GM18517 (cell line): ENCODE data around the gene CFAP65.

ENCODE experiments used
- ATAC-seq: cut with Tn5 transposase; IDR thresholded peaks from one replicate; pipeline ENCODE4 v1.9.1; 2021; ENCODE audit warnings: mild to moderate bottlenecking, moderate library complexity; ENCODE audit not compliant: unreplicated experiment

Gene CFAP65

DNA sequence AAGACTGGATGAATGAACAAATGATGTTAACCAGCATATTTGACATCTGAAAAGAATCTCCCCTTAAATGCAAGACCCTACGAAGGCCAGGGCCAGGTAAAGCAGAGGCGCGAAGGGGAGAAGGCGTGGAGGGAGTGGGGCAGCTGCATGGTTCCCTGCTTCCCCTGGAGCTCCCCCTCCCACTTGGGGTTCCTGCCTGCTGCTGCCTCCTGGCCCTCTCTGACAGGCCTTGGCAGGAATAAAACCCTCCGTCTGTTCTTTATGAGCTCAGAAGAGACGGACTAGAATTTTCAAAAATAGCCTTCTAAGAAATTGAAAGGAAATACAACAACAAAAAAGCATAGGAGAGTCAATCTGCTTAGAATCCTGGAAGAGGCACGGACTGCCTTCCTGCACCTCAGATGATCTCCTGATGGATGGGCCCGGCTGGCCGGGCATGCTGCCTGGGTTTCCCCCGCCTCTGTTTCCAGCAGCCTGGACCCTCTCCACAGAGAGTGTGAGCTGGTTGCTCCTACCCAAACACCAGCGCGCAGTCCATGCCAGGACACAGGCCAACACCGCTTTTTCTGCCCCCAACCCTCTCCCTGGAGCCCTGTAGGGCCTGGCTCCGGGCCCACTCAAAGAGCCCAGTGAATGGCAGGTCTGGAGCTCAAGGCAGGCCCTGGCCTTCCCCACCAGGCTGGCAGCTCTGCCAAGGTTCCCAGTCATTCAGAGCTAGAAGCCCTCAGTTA, 23.9 kb downstream of the CFAP65 start:
- ATAC-seq, result no peak

DNA sequence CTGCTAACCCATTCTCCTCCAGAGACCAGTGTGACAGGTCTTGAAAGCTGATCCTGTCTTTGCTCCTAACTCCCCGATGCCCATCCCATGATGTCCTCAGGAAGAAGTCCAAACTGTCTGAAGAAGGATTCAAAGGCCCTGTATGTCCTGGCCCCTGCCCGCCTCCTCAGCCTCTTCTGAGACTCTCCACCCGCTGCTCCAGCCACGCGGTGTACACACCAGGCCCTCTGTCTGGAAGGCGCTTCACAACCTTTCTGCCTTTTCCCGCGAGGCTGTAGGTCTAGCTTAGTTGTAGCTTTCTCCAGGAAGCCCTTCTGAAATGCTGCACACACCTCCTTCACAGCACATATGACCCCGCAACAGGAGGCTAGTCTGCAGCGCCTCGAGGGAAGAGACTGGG, 24.6 kb downstream of the CFAP65 start:
- ATAC-seq, result no peak

DNA sequence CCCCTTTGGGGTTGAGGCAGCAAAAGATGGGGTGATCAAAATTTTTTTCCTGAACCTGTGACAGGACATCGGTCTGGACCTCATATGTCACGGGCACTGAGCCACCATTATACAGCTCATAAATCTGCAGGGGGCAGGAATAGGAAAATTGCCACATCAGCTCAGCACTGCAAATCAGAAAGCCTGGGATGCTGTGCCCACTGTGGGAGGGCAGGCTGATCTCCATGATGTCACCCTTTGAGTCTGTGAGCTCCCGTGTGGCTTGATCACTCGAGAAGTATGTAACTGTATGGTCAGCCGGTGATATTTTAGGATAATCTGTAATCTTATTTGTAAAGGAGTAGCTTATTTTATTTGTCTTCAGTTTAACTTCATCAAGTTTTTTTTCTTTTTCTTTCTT, 30.4 kb downstream of the CFAP65 start:
- no peak for ATAC-seq

DNA sequence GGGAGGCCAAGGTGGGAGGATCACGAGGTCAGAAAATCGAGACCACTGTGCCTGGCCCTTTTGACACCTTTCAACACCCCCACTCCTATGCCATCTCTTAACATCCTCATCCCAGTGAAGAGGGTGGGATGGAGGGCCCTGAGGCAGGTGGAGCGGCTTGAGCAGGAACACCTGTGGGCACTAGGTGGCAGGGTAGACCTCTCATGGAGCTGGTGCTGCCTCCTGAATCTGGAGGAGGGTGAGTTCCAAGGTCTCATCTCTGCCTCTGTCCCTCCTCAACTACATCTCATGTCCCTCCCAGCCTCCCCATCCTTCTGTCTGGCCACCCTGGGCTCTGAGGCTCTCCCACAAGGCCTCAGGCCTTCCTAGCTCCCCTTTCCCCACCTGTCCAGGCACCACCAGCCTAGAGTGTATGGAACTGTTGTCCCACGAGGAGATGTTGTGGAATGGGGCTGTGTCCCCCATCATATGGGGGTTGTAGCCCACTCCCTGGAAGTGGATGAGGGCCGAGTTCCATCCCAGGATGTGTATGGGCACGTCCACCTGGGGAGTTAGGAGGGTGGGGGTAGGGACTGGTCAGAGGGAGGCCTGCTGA, 31.1 kb downstream of the CFAP65 start:
- no peak for ATAC-seq

DNA sequence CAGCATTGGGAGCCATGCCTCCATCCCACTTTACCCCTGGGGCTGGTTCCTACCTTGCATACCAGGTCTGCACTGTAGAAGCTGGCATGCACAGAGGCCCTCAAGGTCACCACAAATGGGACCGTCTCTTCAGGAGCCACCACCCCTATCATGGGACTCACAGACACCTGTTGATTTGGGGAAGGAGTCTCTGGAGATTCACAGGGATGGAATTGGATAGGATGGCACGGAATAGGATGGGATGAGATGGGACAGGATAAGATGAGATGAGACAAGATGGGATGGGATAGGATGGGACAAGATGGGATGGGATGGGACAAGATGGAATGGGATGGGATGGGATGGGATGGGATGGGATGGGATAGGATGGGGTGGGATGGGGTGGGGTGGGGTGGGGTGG, 32.0 kb downstream of the CFAP65 start:
- no peak for ATAC-seq

DNA sequence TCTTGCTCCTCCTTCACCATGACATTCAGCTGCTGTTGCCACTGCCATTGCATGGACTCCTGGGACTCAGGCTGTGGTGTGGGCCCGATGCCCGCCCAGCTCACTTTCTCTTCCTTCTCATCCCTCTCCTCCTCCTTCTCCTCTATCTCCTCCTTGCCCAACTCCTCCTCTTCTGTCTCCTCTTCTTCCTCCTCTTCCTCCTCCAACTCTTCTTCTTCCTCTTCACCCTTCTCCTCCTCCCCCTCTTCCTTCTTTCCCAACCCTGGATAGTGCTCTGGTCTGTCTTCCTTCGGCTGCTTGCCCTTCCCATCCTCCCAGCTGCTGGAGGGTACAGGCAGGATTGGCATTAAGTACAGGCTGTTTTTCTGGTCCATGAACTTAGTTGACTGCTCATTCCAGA, 37.3 kb downstream of the CFAP65 start:
- no peak for ATAC-seq

DNA sequence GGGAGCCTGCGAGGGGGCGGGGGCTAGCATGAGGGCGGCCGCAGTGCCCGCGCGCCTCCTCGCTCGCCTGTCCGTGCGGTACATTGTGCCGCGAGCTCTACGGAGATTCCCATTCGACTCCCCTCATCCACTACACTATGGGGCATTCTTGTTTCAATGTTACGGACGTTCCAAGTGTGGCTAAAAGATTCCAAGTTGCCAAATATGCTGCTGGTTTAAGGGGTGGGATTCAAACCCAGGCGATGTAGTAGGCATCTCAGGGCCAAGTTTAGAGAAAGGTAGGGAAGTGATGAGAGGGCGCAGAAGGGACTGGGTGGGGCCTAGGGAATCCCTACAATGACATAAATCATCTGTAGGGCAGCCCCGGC, 38.1 kb downstream of the CFAP65 start:
- ATAC-seq, result no peak

DNA sequence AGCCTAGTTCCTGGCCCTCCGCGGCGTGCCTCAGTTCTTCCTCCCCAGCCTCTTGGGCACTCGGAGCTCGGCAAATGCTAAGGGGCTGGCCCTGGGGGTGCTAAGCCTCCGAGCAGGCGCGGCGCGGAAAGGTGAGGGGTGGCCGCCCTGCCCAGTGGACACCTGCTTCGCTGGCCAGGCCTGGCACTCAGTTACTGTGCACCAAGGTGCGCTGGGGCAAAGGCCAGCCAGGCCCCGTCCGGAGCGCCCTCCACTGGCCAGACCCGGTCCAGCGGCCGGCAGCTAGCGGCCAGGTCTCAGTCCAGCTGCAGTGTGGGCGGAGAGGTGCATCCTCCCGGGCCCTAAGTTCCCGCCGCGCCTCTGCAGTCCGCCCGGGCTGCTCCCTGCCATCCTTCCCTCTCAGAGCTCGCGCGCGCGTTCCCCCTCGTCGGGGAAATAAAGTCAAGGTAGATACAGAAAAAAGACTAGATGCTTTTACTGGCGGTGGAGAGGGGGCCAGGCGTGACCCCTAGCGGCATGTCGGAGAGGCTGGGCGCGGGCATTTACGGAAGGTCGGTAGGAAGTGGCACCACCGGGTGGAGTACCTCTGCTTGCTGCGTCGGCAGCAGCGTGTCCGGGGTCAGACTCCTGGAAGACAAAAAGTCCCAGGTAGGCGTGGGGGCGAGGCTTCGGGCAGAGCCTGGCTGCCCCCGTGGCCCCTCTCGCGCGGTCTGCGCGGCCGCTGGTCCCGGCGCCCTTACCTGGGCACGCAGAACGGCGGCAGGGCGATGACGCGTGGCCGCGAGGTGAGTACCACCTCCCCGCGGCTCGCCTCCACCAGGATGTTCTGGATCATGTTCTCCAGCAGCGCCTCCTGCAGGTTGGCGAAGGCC, 38.7 kb downstream of the CFAP65 start:
- no peak for ATAC-seq

DNA sequence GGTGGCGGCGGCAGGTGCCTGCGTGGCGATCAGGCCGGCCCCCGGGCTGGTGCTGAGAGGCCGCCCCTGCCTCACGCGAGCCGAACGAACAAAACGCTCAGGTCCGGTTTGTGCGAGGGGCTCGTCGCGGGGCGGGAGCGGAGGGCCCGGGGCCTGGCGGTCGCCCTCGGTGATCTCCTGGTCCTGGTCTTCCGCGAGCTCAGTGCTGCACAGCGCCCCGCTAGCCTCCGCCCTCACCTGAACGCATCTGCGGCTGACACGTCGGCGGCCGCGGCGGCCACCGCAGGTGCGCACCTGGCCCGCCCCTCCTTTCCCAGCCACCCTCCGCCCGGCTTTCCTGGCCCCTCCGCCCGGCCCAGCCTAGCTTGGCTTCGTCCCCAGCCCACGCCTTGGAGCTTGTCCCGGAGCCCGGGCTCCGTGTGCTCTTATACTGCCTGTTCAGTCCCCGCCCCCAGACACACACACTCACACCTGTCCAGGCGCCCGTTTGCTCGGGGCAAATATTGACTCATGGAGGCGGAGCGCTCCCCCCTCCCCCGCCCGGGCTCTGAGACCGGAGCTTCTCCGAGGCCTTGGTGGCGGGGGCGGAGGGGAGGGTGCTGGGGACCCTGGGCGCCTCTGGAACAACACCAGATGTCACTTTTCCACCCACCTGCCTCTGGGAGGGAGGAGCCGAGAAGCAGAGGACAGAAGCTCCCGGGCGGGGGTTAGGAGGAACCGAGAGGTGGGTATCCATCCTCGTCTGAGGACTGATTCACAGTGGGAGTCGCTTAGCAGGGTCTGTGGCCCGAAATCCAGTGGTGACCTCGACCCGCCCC, 39.5 kb downstream of the CFAP65 start:
- ATAC-seq, result no peak

DNA sequence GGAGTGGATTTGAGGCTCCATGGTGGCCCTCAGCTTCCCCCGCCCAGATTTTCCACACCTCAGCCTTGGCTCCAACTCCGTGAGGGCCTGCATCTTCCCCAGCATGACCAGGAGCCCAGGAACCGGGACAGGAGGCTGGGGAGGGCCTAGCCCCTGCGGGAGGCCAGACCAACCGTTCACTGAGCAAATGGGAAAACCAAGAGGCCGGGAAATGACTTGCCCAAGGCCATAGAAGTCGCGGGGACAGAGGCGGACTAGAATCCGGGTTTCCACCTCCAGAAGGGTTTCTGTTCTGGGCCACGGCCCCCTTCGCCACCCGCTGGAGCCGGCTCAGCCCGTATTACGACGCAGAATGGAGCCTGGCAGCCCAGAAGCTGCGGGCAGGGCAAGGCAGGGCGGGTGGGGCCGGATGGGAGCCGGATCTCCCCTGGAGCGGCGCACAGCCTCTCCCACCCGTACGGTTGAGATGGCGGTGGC, 40.2 kb downstream of the CFAP65 start:
- no peak for ATAC-seq

DNA sequence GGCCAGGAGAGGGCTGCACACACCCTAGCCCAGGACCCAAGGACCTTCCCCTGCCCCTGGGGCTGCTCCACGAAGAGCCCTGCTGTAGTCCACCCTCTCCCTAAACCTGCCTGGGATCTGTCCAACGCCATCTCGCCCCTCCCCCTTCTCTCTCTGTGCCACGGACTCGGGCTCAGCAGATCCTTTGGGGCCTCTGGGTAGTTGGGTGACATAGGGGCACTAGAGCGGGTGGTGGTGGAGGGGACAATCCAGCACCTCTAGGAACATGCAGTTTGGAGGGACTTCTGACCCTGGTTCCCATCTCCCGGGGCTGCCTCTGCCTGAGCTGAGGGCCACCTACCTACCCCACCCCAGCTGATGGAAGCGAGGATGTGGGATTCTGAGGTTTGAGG, 40.8 kb downstream of the CFAP65 start:
- ATAC-seq, result no peak

DNA sequence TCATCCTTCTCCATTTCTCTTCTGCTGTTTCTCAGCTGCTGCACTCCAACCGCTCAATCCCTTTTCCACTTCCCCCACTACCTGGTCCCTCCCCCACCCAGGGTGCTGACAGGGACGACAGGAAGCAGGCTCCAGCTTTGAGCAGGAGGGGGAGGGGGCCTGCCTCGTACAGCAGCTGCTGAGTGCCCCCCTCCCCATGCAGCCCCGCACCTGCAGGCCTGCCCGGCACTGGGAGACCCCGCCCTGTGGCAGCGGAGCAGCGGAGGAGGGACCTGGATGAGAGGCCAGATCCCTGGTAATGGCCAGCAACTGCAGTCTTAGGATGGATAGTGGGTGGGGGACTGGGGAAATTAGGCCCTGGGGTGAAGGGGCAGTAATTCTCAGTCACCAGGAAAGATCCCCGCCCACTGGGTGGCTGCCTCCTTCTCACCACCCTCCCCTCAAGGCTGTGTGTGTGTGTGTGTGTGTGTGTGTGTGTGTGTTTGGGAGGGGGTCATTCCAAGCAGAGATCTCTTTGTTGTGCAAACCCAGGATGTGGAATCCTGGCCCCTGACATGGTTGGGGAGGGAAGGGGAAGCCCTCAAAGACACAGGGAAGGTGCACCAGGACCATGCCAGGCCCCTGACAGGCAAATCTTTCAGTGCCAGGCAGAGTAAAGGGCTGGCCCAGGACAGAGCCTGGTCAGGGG, 41.3 kb downstream of the CFAP65 start:
- ATAC-seq, result no peak

DNA sequence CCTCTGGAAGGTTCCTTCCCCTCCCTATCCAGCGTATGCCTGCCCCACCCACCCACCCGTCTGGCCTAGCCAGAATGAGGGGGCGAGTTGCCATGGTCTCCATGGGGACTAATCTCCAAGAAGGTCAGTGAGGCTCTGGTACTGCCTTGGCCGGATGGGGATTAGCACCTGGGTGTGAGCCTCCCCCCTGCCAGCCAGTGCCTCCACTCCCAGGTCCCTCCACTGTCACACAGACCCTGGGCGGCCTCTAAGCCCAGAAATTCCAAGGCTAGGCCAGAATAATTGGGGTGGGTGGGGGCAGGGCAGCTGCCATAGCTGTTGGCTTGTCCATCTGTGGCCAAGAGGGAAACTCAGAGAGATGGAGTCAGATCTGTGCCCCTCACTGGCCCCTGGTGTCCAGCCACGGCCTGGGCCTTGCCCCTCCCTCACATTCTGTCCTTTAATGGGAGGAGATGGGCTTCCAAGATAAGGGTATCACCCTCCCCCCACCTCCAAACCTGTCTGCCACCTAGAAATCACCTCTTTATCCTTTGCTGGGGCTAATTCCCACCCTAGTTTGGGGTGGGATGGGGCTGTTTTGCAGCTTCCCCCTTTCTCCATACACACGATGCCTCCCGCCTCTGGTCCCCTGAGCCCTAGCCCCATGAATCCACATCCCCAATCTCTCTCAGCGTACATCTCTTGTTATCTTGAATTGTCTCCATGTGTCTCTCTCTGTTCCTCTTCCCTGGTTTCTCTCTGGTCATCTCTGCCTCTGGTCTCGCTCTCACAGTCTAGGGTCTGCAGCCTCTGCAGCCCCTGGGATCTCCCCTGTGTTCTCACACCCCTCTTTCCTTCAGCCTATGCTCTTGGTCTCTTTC, 42.1 kb downstream of the CFAP65 start:
- no peak for ATAC-seq

DNA sequence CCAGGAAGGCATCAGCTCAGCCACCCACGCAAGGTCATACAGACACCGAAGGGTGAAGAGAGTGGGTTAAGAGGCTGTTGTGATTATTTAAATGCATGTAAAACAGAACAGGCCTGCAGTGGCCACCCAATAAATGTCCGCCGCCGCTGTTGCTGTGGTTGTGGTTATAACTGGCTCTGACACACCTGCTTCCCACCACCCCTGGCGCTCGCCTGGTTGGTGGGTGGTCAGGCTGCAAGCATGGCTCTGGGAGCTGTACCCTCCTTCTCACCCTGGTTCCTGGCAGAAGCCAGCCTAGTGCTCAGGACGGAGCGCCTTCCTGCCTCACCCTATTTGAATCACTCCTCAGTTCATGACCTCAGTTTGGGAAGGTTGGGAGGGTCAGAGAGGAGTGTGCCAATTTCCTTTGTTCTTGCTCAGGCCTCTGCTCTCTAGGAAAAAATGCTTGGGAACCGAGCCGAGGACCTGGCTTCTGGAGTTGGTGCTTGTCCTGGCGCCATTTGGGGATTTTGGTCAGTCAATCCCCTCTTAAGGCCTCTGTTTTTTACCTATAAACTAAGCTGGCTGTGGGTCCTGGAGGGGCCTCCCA, 42.8 kb downstream of the CFAP65 start:
- ATAC-seq, result no peak

DNA sequence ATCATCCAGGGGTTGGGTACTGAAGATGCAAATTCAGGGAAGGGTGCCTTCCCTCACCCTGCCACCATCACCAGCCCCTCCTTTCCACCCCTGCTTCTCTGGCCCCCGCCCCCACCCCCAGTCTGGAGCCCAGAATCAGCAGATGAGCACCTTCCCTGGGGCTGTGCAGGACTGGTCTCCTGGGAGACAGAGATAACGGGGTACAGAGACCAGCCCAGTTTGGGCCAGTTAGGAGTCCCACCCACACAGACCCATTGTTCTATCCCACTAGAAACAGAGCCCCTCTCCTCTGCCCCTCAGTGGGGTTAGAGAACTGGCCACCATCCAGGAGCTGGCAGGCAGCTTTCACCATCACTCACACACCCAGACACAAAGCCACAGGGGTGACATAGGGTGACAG, 43.6 kb downstream of the CFAP65 start:
- no peak for ATAC-seq

DNA sequence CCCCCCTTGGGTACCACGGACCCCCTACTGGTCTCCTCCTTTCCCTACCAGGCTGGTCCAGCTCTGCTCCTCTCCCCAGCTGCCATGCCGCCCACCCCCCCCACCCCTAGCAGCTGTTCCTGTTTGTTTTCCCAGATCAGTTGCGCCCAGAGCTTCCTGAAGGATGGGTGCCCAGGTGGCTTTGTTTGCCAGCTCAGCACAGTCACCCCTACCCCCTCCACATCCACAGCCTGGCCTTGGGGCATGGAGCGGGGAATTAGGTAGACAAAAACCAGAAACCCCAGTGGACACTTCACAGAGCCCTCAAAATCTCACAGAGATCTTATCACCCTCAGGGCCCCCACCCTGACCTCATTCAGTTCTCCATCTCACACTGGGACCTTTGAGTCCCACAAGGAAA, 44.4 kb downstream of the CFAP65 start:
- ATAC-seq, result no peak

DNA sequence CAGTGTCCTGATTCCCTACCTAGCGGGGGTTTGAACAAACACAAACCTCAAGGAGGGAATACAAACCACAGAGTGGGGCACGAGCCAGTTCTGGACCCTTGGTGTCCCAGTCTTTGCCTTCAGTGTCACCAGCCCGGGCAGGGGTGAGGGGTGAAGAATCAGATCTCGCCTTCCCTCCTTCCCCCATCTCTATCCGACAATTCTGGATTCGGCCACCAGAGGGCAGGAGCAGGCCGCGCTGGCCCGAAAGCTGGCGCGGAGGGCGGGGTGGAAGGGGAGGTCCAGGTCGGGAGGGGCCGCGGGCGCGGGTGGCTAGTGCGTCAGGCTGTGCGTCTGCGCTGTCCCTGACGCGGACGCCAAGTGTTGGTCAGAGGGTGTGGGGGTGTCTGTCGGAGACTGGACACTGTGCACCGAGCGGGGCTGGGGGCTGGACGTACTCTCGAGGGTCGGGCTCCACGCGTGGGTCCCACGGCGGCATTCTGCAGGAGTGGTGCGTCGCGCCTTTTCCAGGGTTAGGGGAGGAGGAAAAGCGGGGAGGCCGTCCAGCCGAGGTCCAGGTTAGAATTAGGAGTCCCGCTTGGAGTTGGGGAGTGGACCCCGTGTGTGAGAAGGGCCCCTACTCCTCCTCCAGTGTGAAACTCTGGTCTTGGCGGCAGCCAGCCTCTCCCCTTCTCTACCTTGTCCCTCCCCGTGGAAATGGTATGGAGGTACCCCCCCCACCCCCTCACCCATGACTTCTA, 45.2 kb downstream of the CFAP65 start:
- no peak for ATAC-seq

DNA sequence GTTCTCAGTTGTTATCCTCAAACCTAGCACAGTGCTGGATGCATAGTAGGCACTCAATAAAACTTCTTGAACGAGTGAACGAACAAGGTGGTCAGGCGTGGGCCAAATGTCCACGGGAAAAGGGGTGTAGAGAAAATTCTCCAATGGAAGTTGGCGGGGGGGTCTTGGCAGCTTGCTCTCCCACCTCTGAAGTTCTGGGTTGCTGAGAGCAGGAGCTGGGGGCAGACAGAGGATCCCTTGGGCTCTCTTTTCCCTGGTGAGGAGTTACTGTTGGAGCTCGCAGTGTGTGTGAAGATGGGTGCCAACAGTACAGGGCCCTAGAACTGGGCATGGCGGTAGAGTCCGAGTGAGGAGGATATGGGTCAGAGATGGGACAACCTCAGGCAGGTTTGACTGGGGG, 45.8 kb downstream of the CFAP65 start:
- no peak for ATAC-seq
